ENCODE results near the gene TFEB. TPM values are rescaled to one million over a fixed set of nuclear protein-coding genes. Genes with fewer than 3 reads are reported as not detected.

The TFEB gene
- total and polyA plus RNA-seq, 2 of the 8 experiments (the other 6 are each of a cell fraction or from before 2014, with no cell fraction given): 2.3 to 6.7 TPM

- ChIA-PET CTCF (ENCODE audit: partially characterized antibody) (interaction anchor here (0.5 to 14.1 kb wide), 11 partner anchors 9 to 346 kb away, joined by 3 to 181 read pairs (median 6); no protein-coding TSS in a partner anchor), POLR2A (ENCODE audit: partially characterized antibody) (no interaction called here)
- H2BK15ac ChIP-seq (ENCODE audit: low read length): no peak overlapping the region
- TF ChIP-seq CEBPB (IDR thresholded peaks at IDR 0.05; ENCODE audit: low read depth, low read length) (no peak), EGR1 (IDR thresholded peaks at IDR 0.05; ENCODE audit: borderline replicate concordance, low read depth, low read length) (no peak), TBP (IDR thresholded peaks at IDR 0.05; ENCODE audit: low read depth, low read length) (no peak), POU5F1 (IDR thresholded peaks at IDR 0.05; ENCODE audit: low read depth, low read length) (no peak), BACH1 (IDR thresholded peaks at IDR 0.05; ENCODE audit: low read length) (no peak), SP1 (IDR thresholded peaks at IDR 0.05; ENCODE audit: low read depth, low read length) (no peak), EP300 (IDR thresholded peaks at IDR 0.05; ENCODE audit: borderline replicate concordance in 1 of 2, low read depth in 2 of 2, low read length in 2 of 2) (no peak), USF2 (IDR thresholded peaks at IDR 0.05; ENCODE audit: low read length) (no peak), RAD21 (IDR thresholded peaks at IDR 0.05 in 1 of 2, conservative IDR thresholded peaks at IDR 0.05 in 1 of 2; ENCODE audit: low read depth in 2 of 2, low read length in 2 of 2) (no peak), CBX8 (IDR thresholded peaks at IDR 0.05; ENCODE audit: borderline replicate concordance, low read depth, low read length) (no peak)
Observed at GRCh38 chr6:41693281-41694240, 41.8 kb downstream of the TFEB start.

More at GRCh38 chr6:41693281-41694240, 41.8 kb downstream of the TFEB start:
- no peak overlapping the region for H2AFZ ChIP-seq (ENCODE audit: low read length)
- H3K14ac ChIP-seq (ENCODE audit: insufficient read length): no peak overlapping the region
- H3K9ac ChIP-seq (replicated peaks in 1 of 4; ENCODE audit: extremely low read depth in 1 of 4, low read depth in 3 of 4, low read length in 3 of 4): no peak overlapping the region
- WGBS, 2 experiments (ENCODE audit: extremely low coverage in 1 of 2, insufficient coverage in 1 of 2, insufficient read length in 1 of 2, insufficient replicate concordance in 2 of 2, low coverage in 1 of 2, low lambda C conversion rate in 2 of 2, missing lambda C conversion rate in 1 of 2): 90% methylated on average over 7 of the region's 10 CpGs; no CpG with 5 or more reads in 1 of the 2 experiments
- FAIRE-seq (no peak), DNase-seq (ENCODE audit: low read depth in 1 of 2, low spot score in 2 of 2) (no peak)
- no peak overlapping the region for H3K23ac ChIP-seq (ENCODE audit: insufficient read length)
- H3K18ac ChIP-seq (ENCODE audit: extremely low read depth, low read length): no peak overlapping the region
- H2BK120ac ChIP-seq (replicated peaks; ENCODE audit: low read depth, low read length): no peak overlapping the region
- no peak overlapping the region; the same call in 1 of the 2 replicates for H2AK5ac ChIP-seq (ENCODE audit: low read depth, low read length)
- H3K56ac ChIP-seq (replicated peaks; ENCODE audit: insufficient read length, low read depth, low read length): no peak overlapping the region
- H3K9me3 ChIP-seq (ENCODE audit: insufficient read depth in 2 of 2, low read depth in 1 of 2, low read length in 1 of 2): no peaks in the 10 kb centered on the region
- H3K36me3 ChIP-seq (ENCODE audit: control insufficient read depth in 2 of 4, insufficient read depth in 4 of 4, low read length in 3 of 4): no peaks in the 10 kb centered on the region
- no peak overlapping the region for H4K5ac ChIP-seq (ENCODE audit: insufficient read length, low read depth, low read length)
- H4K91ac ChIP-seq (replicated peaks; ENCODE audit: insufficient read length, low read length): no peak overlapping the region
- H3K27me3 ChIP-seq (replicated peaks in 1 of 4; ENCODE audit: control insufficient read depth in 3 of 4, extremely low read depth in 1 of 4, insufficient read depth in 3 of 4, low read length in 3 of 4): no peaks in the 10 kb centered on the region
- no peaks in the 10 kb centered on the region for H3K79me2 ChIP-seq (ENCODE audit: control insufficient read depth in 1 of 2, insufficient read depth in 2 of 2, low read length in 2 of 2)
- no peaks in the 10 kb centered on the region for H4K20me1 ChIP-seq (replicated peaks in 1 of 2; ENCODE audit: control insufficient read depth in 1 of 2, insufficient read depth in 2 of 2, low read length in 2 of 2)
- H3K79me1 ChIP-seq (ENCODE audit: low read depth, low read length): no peaks in the 10 kb centered on the region
- H3K4ac ChIP-seq (replicated peaks; ENCODE audit: insufficient read length, low read depth, low read length): no peak overlapping the region
- no peak overlapping the region for H3K27ac ChIP-seq (ENCODE audit: low read depth, low read length)
- no peak overlapping the region for H2BK5ac ChIP-seq (ENCODE audit: low read depth, low read length)
- H2BK12ac ChIP-seq (ENCODE audit: low read depth, low read length): no peak overlapping the region
- H3K4me3 ChIP-seq (ENCODE audit: extremely low read depth in 1 of 4, insufficient read depth in 2 of 4, low read depth in 3 of 4, low read length in 4 of 4): no peak overlapping the region
- no peaks in the 10 kb centered on the region for H3K23me2 ChIP-seq (ENCODE audit: low read depth, low read length)
- no peak overlapping the region for H3K4me2 ChIP-seq (ENCODE audit: insufficient read depth in 1 of 2, low read depth in 2 of 2, low read length in 2 of 2)
- no peak overlapping the region for H4K8ac ChIP-seq (ENCODE audit: extremely low read depth, insufficient read depth, low read length)
- peaks cover 0 to 2% (median under 1%) of the 10 kb centered on the region in 4 experiments; a peak in 2 of 7 replicates for H3K4me1 ChIP-seq (replicated peaks in 1 of 4; ENCODE audit: control insufficient read depth in 3 of 4, insufficient read depth in 4 of 4, low read length in 3 of 4)
- H2BK20ac ChIP-seq (ENCODE audit: low read length): no peak overlapping the region
